OCI-LY1 (cell line): ENCODE data around the gene ZBTB16.

ENCODE experiments used
- EZH2 ChIP-seq: fragments of 200-600 bp; sonication (generic), shearing (Covaris generic); IDR thresholded peaks from 2 replicates; pipeline ENCODE4 v1.8.0; 2017; ENCODE audit warnings: borderline replicate concordance, mixed run types, mild to moderate bottlenecking, antibody characterized with exemption, low read length, moderate library complexity, mixed read lengths
- TF ChIP-seq, protein P1 (sequence below): fragments of 200-600 bp; sonication (generic), shearing (Covaris generic); IDR thresholded peaks from 2 replicates; pipeline ENCODE4 v1.5.1; 2017; ENCODE audit warnings: mild to moderate bottlenecking, antibody characterized with exemption, low read length, moderate library complexity, mixed read lengths

DNA sequence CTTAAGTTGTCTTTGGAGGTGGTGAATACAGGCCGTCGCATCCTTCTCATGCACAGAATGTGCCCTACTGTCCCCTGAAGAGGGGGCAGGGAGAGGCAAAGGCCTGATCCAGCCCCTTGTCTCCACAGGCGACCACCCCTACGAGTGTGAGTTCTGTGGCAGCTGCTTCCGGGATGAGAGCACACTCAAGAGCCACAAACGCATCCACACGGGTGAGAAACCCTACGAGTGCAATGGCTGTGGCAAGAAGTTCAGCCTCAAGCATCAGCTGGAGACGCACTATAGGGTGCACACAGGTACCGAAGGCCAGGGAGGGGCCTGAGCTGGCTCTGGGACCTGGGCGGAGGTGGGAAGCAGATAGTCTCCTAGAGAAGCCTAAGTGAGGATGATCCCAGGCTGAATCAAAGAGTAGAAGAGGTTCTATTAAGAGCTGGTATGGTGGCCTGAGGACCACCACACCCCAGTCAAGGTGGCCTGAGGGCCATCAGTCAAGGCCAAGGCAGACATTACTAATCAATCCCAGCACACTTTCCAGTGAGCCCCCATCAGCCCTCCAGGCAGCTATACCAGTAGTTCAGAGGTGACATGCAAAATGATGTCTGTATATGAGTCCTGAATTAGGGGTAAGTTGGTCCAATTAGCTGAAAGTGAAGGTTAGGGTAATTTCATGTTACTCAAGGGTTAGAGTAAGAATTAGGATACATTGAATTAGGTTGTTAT is 187.7 kb downstream of the ZBTB16 start:
- TF ChIP-seq, protein P1, sequence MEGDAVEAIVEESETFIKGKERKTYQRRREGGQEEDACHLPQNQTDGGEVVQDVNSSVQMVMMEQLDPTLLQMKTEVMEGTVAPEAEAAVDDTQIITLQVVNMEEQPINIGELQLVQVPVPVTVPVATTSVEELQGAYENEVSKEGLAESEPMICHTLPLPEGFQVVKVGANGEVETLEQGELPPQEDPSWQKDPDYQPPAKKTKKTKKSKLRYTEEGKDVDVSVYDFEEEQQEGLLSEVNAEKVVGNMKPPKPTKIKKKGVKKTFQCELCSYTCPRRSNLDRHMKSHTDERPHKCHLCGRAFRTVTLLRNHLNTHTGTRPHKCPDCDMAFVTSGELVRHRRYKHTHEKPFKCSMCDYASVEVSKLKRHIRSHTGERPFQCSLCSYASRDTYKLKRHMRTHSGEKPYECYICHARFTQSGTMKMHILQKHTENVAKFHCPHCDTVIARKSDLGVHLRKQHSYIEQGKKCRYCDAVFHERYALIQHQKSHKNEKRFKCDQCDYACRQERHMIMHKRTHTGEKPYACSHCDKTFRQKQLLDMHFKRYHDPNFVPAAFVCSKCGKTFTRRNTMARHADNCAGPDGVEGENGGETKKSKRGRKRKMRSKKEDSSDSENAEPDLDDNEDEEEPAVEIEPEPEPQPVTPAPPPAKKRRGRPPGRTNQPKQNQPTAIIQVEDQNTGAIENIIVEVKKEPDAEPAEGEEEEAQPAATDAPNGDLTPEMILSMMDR: no peak
- no peak for TF ChIP-seq EZH2
